ENCODE results near the gene LGSN. TPM values are rescaled to one million over a fixed set of nuclear protein-coding genes. Genes with fewer than 3 reads are reported as not detected.

Gene LGSN
- total RNA-seq, 2 experiments from 2014 or later, result not detected

Other genes with a start within 250 kb of the LGSN start
- gene FKBP1C, start 108.5 kb downstream of the LGSN start, total RNA-seq, result under 1 TPM; 0.57 to 0.64 TPM

All from activated naive CD4-positive, alpha-beta T cell treated with anti-CD3 and anti-CD28 coated beads for 36 hours (primary cell).